ENCODE data around the gene ERBB4.

- TF ChIP-seq CTCF (IDR thresholded peaks at IDR 0.05) (no peak), POLR2AphosphoS5 (IDR thresholded peaks at IDR 0.05) (no peak), POLR2A (IDR thresholded peaks at IDR 0.05) (no peak), EP300 (IDR thresholded peaks at IDR 0.05) (no peak)
Observed at GRCh38 chr2:212027681-212028628, 510.6 kb downstream of the ERBB4 start.
